IPS-20b (cell line): ENCODE data around the gene MAP3K5.
"Not testable (repeated sequence)": the region's sequence is repeated elsewhere in the genome, so short reads cannot be mapped to it uniquely, and the experiment has no call there.

Source experiments
- H3K27ac ChIP-seq: one replicate; pipeline ENCODE4 v1.5.1; 2013; ENCODE audit warnings: low read length
- H3K27me3 ChIP-seq: 2 replicates; pipeline ENCODE4 v1.6.1; 2013; ENCODE audit warnings: mild to moderate bottlenecking, low read length, inconsistent platforms; ENCODE audit not compliant: insufficient read depth
- H3K36me3 ChIP-seq: 2 replicates; pipeline ENCODE4 v1.6.1; 2013; ENCODE audit warnings: low read depth, mild to moderate bottlenecking, inconsistent platforms, low read length, moderate library complexity; ENCODE audit not compliant: insufficient read depth
- H3K4me1 ChIP-seq: 2 replicates; pipeline ENCODE4 v1.6.1; 2013; ENCODE audit warnings: mild to moderate bottlenecking, control low read depth, inconsistent platforms, low read length, moderate library complexity; ENCODE audit not compliant: insufficient read depth
- H3K4me3 ChIP-seq: 2 replicates; pipeline ENCODE4 v1.5.1; 2013; ENCODE audit warnings: mild to moderate bottlenecking, low read length, inconsistent platforms
- H3K9ac ChIP-seq: 2 replicates; pipeline ENCODE4 v1.6.1; 2013; ENCODE audit warnings: low read depth, mild to moderate bottlenecking, inconsistent platforms, low read length, moderate library complexity
- H3K9me3 ChIP-seq: 2 replicates; pipeline ENCODE4 v1.6.1; 2013; ENCODE audit warnings: mild to moderate bottlenecking, low read depth, low read length, inconsistent platforms; ENCODE audit not compliant: insufficient read depth

The MAP3K5 gene

DNA sequence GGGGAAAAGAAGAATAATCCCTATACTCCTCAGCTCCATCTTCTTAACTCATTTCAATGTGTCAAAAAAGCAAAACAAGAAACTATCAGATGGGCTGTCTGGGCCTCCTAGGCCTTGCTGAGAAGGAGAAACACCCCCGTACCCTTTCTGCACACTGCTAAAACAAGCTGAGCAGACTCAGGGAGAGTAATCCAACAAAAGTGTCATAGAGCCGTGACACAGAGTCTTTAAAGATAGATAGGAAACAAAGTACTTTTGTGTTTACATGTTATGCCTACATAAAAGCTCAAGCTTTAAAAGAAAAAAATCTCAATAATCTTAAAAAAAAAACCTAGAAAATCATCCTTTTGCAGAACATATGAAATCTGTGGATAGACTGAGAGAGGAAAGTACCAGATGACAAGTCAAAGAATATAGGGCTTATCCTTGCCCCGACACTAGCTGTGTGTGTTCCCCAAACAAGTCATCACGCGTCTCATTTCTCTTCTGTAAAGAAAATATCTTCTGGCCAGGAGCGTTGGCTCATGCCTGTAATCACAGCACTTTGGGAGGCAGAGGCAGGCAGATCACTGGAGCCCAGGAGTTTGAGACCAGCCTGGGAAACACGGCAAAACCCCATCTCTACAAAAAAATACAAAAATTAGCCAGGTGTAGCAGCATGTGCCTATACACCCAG, 81.3 kb downstream of the MAP3K5 start:
- Histone ChIP-seq H3K27me3 (no peaks in the 10 kb centered on the region), H3K27ac (no peak overlapping the region), H3K9me3 (no peaks in the 10 kb centered on the region), H3K4me1 (no peaks in the 10 kb centered on the region), H3K4me3 (no peak overlapping the region), H3K36me3 (no peaks in the 10 kb centered on the region), H3K9ac (no peak overlapping the region)

DNA sequence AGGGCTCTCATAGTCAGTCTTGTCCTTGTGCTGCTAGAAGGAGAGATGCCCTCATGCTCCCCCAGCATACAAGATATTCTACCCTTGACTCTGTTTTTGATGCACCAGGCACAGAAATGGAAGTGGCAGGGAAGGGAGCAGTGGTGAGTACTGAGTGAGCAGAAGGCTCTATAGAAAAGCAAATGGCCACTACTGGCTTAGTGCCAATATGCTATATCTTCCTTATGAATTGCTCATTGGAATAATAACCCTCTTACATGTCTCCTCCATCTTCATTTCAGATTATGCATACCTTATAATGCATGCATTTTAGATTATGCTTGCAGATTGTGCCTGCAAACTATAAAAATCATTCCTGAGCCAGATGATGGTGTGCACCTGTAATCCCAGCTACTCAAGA, 82.8 kb downstream of the MAP3K5 start:
- Histone ChIP-seq H3K9me3 (no peaks in the 10 kb centered on the region), H3K4me1 (no peaks in the 10 kb centered on the region), H3K36me3 (no peaks in the 10 kb centered on the region), H3K27me3 (no peaks in the 10 kb centered on the region), H3K27ac (no peak overlapping the region), H3K4me3 (no peak overlapping the region), H3K9ac (no peak overlapping the region)

DNA sequence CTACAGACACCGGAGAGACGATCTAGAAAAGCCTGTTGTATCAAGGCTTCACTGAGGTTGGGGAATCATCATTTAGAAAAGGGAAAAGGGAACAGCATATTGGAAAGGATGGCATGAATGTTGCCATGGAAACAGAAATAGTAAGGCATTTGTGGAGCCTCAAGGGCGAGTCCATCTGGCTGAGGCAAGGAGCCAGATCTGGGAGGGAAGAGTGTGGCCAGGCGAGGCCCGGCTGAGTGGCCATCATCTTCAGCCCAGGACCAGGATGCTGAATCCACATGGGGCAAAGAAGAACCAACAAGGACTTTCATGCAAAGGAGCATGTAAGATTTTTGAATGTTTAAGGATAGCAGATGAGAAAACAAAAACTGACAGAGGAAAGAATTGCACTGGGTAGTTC, 85.8 kb downstream of the MAP3K5 start:
- no peak overlapping the region for H3K27ac ChIP-seq
- H3K27me3 ChIP-seq: no peaks in the 10 kb centered on the region
- H3K9me3 ChIP-seq: no peaks in the 10 kb centered on the region
- no peak overlapping the region for H3K9ac ChIP-seq
- no peaks in the 10 kb centered on the region for H3K4me1 ChIP-seq
- H3K4me3 ChIP-seq: no peak overlapping the region
- H3K36me3 ChIP-seq: no peaks in the 10 kb centered on the region

DNA sequence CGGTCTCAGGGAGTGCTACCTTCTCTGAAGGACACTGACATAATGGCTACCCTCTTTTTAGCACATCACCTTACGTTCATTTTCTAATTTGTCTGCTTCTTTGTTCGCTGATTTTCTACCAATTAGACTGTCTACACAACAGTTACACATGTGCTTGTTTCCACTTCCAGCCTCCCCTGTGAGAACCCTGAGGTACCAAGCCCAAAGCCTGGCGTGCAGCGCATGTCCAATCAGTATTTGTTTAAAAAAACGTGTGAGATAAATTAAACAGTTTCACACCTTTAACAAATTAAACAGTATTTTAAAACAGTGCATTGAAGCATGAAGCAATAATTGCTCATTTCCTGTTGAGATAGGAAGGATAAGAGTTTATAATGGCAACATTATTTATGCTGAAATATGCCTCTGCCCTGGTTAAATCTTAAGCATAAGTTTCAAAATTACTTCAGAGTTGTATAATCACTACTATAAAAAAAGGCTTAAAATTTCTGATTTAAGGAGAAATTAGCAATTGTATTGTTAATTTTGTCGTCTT, 88.9 kb downstream of the MAP3K5 start:
- Histone ChIP-seq H3K4me1 (no peaks in the 10 kb centered on the region), H3K9ac (no peak overlapping the region), H3K9me3 (no peaks in the 10 kb centered on the region), H3K36me3 (no peaks in the 10 kb centered on the region), H3K27ac (no peak overlapping the region), H3K4me3 (no peak overlapping the region), H3K27me3 (no peaks in the 10 kb centered on the region)

- H3K4me3 ChIP-seq: no peak overlapping the region
- no peaks in the 10 kb centered on the region for H3K4me1 ChIP-seq
- no peaks in the 10 kb centered on the region for H3K36me3 ChIP-seq
- H3K27me3 ChIP-seq: no peaks in the 10 kb centered on the region
- H3K27ac ChIP-seq: no peak overlapping the region
- H3K9ac ChIP-seq: no peak overlapping the region
- H3K9me3 ChIP-seq: no peaks in the 10 kb centered on the region
Measured at GRCh38 chr6:136701045-136701444, 91.2 kb downstream of the MAP3K5 start.

GRCh38 chr6:136699358-136699757, 92.9 kb downstream of the MAP3K5 start:
- H3K9ac ChIP-seq: no peak overlapping the region
- no peak overlapping the region for H3K4me3 ChIP-seq
- H3K36me3 ChIP-seq: no peaks in the 10 kb centered on the region
- H3K4me1 ChIP-seq: no peaks in the 10 kb centered on the region
- H3K27me3 ChIP-seq: no peaks in the 10 kb centered on the region
- no peak overlapping the region for H3K27ac ChIP-seq
- H3K9me3 ChIP-seq: no peaks in the 10 kb centered on the region

- H3K9me3 ChIP-seq: no peaks in the 10 kb centered on the region
- no peaks in the 10 kb centered on the region for H3K27me3 ChIP-seq
- no peak overlapping the region for H3K9ac ChIP-seq
- no peak overlapping the region for H3K27ac ChIP-seq
- no peaks in the 10 kb centered on the region for H3K36me3 ChIP-seq
- H3K4me3 ChIP-seq: no peak overlapping the region
- no peaks in the 10 kb centered on the region for H3K4me1 ChIP-seq
Measured at GRCh38 chr6:136696783-136697364, 95.4 kb downstream of the MAP3K5 start.

- Histone ChIP-seq H3K27me3 (no peaks in the 10 kb centered on the region), H3K4me1 (no peaks in the 10 kb centered on the region), H3K9ac (no peak overlapping the region), H3K4me3 (no peak overlapping the region), H3K27ac (no peak overlapping the region), H3K36me3 (no peaks in the 10 kb centered on the region), H3K9me3 (no peaks in the 10 kb centered on the region)
Measured at GRCh38 chr6:136696238-136696637, 96.0 kb downstream of the MAP3K5 start.

- no peaks in the 10 kb centered on the region for H3K36me3 ChIP-seq
- no peak overlapping the region for H3K9ac ChIP-seq
- no peaks in the 10 kb centered on the region for H3K4me1 ChIP-seq
- H3K4me3 ChIP-seq: no peak overlapping the region
- no peaks in the 10 kb centered on the region for H3K27me3 ChIP-seq
- H3K27ac ChIP-seq: no peak overlapping the region
- no peaks in the 10 kb centered on the region for H3K9me3 ChIP-seq
Measured at GRCh38 chr6:136695412-136695811, 96.9 kb downstream of the MAP3K5 start.

- no peak overlapping the region for H3K27ac ChIP-seq
- no peaks in the 10 kb centered on the region for H3K27me3 ChIP-seq
- H3K9ac ChIP-seq: no peak overlapping the region
- no peaks in the 10 kb centered on the region for H3K36me3 ChIP-seq
- H3K4me3 ChIP-seq: no peak overlapping the region
- no peaks in the 10 kb centered on the region for H3K4me1 ChIP-seq
- H3K9me3 ChIP-seq: no peaks in the 10 kb centered on the region
Measured at GRCh38 chr6:136693090-136693489, 99.2 kb downstream of the MAP3K5 start.

- not testable (repeated sequence) for H3K4me3 ChIP-seq, H3K27ac ChIP-seq, H3K9ac ChIP-seq, H3K36me3 ChIP-seq, H3K9me3 ChIP-seq, H3K27me3 ChIP-seq, H3K4me1 ChIP-seq
Measured at GRCh38 chr6:136687894-136688293, 104.4 kb downstream of the MAP3K5 start.

DNA sequence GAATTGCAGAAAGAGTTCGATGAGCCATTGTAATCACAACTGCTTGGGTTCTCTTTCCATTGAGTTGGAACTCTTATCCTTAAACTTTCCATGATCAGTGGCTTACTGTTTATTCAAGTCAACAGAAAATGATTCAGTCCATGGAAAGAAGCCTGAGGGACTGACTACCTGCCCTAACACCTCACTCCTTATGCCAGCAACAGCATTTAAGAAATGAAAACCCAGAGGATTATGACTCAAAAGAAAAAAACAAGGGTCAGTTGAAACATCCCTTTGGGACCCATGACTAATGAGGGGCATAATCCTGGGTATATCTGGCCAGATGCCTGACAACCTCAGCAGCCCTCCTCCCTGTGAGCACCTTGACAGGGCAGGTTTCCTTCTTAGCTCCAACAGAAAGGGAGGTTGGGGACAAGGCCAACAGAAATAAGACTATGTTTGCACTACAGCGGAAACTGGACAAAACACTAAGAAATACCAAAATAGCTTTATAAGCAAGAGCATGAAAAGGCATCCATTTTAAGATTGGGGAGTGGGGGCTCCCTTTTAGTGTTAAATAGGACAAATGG, 106.7 kb downstream of the MAP3K5 start:
- Histone ChIP-seq H3K4me1 (no peaks in the 10 kb centered on the region), H3K4me3 (no peak overlapping the region), H3K27me3 (no peaks in the 10 kb centered on the region), H3K27ac (no peak overlapping the region), H3K9ac (no peak overlapping the region), H3K9me3 (no peaks in the 10 kb centered on the region), H3K36me3 (no peaks in the 10 kb centered on the region)
